HG03378 (cell line): ENCODE results near the gene FBXW12.

Experiments used
- ATAC-seq: cut with Tn5 transposase; IDR thresholded peaks from one replicate; pipeline ENCODE4 v1.9.1; 2021; ENCODE audit warnings: mild to moderate bottlenecking, moderate library complexity; ENCODE audit not compliant: unreplicated experiment

The FBXW12 gene

GRCh38 chr3:48419149-48419548, 47.1 kb downstream of the FBXW12 start:
- no peak for ATAC-seq

DNA sequence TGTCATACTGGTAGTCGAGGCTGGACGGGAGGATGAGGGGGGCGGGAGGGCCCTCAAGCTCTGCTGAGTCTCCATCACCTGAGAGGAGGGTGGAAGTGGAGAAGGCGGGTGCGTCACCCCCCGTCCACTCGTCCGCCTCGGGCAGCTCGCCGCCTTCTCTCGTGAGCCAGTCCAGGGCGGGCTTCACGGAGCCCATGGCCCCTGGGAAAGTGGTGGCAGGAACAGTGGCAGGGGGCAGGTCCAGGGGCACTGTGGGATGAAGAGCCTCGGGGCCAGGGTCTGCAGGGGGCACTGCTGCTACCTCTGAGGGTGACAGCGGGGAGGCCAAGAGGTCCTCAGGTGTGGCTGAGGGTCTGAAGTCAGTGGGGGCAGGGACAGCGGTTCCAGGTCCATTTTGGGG, 47.6 kb downstream of the FBXW12 start:
- no peak for ATAC-seq

DNA sequence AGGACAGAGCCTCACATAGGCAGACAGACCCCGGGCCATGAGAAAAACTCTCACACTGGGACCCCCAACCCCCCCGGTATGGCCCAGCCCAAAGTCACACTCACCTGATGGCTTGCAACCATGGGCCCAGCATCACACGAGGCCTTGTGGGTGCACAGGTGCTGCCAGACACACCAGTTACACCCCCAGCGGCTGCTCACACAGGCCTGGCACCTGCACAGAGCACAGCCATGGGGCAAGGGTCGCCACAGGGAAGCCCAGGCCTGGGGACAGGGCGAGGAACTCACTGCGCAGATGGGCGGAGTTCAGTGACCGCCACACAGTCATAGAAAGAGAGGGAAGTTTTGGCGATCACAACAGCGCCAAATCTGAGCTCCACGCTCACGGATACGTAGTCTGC, 48.5 kb downstream of the FBXW12 start:
- no peak for ATAC-seq

DNA sequence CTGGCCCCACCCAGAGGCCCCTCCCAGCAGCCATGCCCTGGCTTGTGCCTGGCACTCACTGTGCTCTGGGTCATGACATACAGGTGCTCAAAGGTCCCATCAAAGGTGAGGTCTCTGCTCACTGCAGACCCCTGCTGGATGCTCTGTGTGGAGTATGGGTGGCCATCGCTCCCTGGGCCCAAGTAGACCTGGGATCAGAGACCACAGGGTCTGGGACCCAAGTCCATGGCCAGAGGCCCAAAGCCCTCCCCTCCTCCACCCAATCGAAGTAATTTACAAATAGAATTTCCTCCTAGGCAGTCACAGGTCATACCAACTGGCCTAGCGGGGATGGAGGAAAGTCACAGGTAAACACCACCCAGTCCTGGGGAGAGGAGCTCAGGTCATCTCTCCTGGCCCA, 50.3 kb downstream of the FBXW12 start:
- ATAC-seq: no peak

DNA sequence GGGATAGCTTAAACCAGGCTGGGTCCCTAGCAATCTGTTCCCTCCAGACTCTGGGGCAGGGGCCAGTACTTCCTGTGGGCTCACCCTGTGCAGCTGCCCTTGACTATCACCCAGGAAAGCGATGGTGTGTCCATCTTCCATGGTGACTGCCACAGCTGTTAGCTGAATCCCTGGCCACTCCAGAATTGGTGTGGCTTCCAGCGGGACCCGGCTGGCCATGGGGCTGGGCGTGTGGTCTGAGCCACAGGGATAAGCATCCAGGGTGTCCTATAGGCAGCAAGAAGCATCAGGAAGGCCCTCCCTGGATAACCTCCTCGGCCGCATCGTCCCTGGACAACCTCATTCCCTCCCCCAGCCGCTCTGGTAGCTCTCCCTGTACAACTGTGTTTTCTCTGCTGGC, 50.7 kb downstream of the FBXW12 start:
- no peak for ATAC-seq

- no peak for ATAC-seq
Measured at GRCh38 chr3:48423241-48423882, 51.3 kb downstream of the FBXW12 start.

DNA sequence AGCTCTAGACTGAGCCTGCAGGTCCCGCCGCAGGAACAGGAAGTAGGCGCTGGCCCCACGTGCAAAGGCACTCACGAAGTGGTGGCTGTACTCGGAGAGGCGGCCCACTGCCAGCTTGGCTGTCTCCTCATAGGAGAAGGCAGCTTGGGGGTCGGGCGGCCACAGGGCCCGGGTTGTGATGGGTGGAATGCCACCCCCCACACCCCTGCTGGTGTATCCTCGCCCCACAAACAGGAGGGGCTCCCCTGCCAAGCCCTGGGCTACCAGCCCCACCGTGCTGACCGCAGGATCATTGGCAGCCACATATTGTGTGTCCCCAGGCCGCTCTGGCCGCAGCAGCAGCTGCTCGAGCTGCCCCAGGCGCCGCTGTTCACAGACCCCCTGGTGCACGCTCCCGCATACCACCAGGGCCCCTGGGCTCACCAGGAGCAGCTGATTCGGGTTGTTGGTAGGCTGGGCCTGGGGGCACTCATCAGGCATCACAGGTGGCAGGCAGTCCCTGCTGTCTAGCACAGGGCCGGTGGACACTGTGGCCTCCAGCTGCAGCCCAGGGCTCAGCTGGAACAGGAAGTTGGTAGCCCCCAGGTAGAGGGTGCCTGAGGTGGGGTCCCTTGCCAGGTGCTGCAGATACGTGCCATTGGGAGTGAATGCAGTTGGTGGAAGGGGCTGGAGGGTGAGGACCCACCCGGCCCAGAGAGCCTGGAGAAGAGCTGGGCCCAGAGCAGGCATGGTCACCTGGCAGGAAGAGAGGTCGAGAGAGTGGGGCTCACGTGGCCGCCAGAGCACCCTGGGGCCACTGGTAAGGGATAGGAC, 52.1 kb downstream of the FBXW12 start:
- ATAC-seq: no peak

DNA sequence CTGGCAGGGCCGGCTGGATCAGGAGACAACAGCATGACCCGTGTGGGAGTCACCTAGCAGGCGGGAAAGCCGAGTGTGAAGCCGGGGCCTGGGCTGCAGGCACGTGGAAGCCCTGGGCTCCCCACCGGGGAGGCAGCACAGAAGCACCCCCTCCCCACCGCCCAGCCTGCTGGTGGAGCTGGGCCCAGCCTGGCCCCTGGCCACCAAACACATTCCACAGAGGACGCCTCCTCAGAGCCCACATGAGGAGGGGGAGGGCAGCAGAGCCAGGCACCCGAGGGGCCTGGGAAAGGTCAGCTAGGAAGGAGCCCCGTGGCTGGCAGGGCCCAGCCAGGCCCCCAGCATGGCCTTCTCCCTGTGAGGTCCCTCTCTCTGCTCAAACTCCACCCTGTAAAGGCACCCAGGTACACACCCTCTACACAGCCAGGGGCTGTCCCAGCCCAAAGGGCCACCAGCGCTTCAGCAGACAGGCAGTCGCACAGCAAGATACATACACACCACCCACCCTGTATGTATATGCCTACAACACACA, 53.3 kb downstream of the FBXW12 start:
- no peak for ATAC-seq

- no peak for ATAC-seq
Measured at GRCh38 chr3:48426401-48426909, 54.4 kb downstream of the FBXW12 start.

DNA sequence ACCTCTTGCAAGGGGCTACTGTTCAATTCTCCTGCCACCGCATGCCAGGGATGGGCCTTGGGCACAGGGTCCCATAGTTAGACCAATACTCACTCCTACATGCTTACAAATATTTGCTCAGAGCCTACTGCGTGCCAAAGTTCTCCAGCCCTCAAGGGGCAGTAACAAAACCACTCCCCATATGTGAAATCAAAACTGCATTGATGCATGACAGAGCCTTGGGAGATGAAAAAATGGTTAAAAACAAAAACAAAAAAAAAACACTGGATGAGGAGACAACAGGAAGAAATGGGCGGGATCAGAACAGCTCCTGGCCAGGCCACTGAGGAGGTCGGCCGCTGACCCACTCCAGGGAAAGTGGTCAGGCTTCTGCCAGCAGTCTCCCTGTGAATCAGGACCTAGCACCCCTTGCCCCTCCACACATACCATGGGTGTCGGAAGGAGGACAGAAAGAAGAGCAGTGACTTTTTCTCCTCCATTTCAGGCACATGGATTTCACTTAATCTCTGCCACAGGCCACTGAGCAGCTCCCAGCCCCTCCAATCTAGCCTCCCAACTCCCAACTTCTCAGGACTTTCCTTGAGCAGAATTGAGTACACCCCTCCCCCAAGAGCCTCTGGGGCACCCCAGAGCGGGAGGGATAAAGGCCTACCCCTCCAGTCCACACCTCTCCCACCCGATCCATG, 55.1 kb downstream of the FBXW12 start:
- no peak for ATAC-seq

GRCh38 chr3:48427630-48427962, 55.6 kb downstream of the FBXW12 start:
- ATAC-seq: no peak

DNA sequence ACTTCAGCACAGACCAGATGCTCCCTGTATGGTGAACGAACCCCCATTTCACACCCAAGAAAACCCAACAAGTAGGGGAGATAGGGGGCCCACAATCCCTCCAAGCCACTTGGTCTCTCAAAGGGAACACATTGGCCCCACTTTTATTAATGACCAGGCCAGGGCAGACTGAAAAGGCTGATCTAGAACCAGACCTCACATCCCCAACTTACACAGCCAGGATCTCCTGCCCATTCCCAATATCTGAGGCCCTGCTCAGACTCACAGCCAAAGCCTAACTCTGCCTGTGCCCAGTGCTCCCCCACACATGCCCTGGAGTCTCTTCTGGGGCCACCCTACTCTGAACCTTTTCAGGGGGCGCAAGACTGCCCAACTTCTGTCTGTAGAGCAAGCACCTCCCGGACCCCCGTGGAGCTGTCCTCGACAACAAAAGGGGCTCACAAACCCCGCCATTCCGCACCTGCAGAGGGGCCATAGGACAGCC, 56.1 kb downstream of the FBXW12 start:
- no peak for ATAC-seq

DNA sequence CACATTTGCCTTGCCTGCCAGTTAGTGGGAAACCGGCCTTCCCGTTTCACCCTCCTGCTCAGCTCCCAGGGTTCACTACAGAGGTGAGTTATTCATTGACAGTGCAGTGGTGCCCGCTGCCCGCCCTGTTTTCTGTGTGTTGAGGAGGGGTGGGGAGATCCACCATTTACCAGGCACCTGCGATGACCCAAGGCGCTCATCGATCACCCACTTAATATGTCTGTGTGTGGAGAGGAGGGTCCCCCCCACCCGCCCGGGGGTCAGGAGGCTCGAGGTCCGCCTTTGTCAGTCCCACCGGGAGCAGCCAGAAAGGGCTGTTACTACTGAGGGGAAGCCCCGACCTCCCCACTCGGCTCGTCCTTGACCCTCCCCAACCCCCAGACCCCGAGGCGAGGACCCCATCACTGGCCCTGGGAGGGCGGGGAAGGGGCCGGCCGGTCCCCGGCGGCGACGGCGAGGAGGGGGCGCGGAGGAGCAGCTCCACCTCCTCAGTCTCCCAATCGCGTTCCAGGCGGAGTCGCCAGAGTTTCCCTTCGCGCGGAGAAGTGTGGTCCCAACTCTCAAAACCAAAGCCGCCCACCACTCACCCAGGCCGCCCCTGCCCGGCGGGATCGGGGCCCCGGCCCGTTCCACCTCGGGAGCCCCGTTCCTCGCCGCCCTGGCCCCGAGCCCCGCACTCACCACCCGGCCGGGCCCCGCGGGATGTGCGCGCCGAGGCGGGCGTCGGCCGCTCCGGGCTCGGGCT, 56.7 kb downstream of the FBXW12 start:
- no peak for ATAC-seq

- ATAC-seq: no peak
Measured at GRCh38 chr3:48429317-48429959, 57.4 kb downstream of the FBXW12 start.

- no peak for ATAC-seq
Measured at GRCh38 chr3:48429960-48430707, 58.1 kb downstream of the FBXW12 start, which contains the start of gene PLXNB1. TSS of gene PLXNB1 (minus strand) at chr3:48430086. CDS start at chr3:48424611, 5,475 bp downstream.

DNA sequence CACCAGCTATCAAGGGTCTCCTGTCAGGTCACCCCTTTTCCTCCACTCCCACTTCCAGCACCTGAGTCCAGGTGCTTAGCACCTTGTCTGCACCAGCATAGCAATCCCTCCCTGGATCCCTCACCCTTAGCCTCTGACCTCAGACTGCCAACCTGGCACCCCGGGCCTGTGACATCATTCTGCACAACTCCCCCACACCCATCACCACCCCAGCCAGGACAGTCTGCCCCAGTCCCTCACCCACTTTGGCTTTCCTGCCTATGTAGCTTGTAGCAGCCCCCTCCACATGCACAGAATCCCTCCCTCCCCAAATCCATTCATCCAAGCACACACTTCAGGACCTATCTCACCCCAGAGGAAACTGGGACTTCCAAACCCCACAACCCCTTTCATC, 58.7 kb downstream of the FBXW12 start:
- ATAC-seq: no peak

DNA sequence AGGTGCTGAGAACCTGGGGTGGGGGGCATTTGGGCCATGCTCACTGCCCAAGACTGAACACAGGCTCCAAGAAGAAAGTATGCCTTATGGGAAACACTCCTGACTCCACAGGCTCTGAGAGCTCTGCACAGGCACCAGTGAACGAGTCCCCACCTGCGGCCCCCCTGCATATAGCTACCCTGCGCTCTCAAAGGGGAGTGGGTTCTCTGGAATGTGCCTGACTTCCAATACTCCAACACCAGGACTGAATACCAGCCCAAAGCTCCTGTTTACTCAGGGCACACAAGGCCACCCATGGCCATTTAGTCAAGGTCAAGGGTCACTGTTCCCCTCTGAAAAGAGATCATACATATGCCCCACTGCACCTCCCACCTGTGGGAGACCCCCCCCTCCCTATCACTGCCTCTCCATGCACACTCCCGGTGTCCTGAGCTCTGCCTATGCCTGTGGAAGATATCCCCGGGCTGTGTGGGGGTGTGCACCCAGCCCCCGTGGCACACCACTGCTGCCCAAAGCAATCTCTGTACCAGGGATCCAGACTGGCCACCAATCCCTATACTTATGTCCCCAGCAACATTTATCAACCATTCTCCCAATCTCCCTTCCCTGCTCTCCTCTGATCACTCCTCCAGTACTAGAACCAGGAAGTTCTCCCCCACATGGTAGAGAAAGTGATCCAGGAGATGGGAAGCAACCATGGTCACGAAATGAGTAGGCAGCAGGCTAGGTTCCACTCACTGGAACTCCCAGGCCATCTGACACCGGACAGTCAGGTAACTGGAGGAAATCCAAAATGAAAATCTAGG, 59.4 kb downstream of the FBXW12 start:
- no peak for ATAC-seq
